Measurements from ENCODE around the gene TMEM97.

DNA sequence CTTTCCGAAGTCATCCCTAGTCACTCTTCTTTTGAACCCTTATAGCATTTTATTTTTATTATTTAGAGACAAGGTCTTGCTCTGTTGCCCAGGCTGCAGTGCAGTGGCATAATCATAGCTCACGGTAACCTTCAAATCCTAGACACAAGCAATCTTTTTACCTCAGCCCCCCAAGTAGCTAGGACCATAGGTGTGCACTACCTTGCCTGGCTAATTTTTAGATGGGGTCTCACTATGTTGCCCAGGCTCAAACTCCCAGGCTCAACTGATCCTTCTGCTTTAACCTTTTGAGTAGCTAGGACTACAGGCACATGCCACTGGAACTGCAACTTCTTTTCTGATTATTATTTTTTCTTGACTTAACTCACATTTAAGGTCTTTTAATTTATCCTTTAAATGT, 33.0 kb upstream of the TMEM97 start:
- TF ChIP-seq, protein P1, sequence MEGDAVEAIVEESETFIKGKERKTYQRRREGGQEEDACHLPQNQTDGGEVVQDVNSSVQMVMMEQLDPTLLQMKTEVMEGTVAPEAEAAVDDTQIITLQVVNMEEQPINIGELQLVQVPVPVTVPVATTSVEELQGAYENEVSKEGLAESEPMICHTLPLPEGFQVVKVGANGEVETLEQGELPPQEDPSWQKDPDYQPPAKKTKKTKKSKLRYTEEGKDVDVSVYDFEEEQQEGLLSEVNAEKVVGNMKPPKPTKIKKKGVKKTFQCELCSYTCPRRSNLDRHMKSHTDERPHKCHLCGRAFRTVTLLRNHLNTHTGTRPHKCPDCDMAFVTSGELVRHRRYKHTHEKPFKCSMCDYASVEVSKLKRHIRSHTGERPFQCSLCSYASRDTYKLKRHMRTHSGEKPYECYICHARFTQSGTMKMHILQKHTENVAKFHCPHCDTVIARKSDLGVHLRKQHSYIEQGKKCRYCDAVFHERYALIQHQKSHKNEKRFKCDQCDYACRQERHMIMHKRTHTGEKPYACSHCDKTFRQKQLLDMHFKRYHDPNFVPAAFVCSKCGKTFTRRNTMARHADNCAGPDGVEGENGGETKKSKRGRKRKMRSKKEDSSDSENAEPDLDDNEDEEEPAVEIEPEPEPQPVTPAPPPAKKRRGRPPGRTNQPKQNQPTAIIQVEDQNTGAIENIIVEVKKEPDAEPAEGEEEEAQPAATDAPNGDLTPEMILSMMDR (IDR thresholded peaks at IDR 0.05 in 4 of 5, conservative IDR thresholded peaks at IDR 0.05 in 1 of 5): no peak
- no peak for TF ChIP-seq POLR2A (IDR thresholded peaks at IDR 0.05)
